ENCODE measurements around the gene TUSC2. TPM values are rescaled to one million over a fixed set of nuclear protein-coding genes. Genes with fewer than 3 reads are reported as not detected.

Gene TUSC2
- total and polyA plus RNA-seq, 2 donors (not counting 1 experiment from before 2014, with no cell fraction given) = 28.2 to 29.3 TPM

DNA sequence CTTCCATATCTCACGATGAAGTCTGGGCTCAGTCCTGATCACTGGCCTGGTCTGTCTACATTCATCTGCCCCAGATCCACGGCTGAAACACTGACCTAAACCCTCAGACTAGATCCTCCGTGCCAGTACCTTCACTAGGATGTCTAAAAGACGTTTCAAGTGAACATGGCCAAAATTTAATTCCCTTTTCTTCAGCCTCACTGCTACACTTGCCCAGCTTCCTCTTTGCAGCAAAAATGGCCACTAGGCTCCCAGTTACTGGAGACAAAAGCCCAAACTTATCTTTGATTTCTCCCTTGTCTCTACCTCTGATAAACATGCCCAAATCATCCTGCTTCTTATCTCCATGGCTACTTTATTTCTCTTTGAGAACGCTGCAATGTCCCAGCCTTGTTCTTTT is 10.9 kb upstream of the TUSC2 start:
- Histone ChIP-seq H3K9me3 (ENCODE audit: control extremely low read depth in 1 of 3, control insufficient read depth in 2 of 3, insufficient read depth in 1 of 3, low read length in 2 of 3) (no peaks in the 10 kb centered on the region), H3K27ac (ENCODE audit: low read length in 2 of 2) (peak overlapping the region; percentile 97 to 98), H3K4me1 (ENCODE audit: control insufficient read depth in 2 of 2, insufficient read depth in 2 of 2, low read length in 2 of 2) (peaks cover 37 to 70% of the 10 kb centered on the region in 2 donors), H3K36me3 (replicated peaks in 1 of 2; ENCODE audit: control extremely low read depth in 1 of 2, control insufficient read depth in 1 of 2, extremely low read depth in 1 of 2, insufficient read depth in 2 of 2, low read length in 1 of 2) (peaks cover 0 to 10% of the 10 kb centered on the region in 2 experiments), H3K79me2 (ENCODE audit: control insufficient read depth, insufficient read depth, low read length) (peaks cover 53% of the 10 kb centered on the region), H4K20me1 (ENCODE audit: control insufficient read depth, insufficient read depth, low read length, poor library complexity, severe bottlenecking) (peaks cover 19% of the 10 kb centered on the region), H3K27me3 (replicated peaks in 1 of 4; ENCODE audit: control extremely low read depth in 1 of 4, control insufficient read depth in 3 of 4, insufficient read depth in 4 of 4, low read length in 3 of 4) (no peaks in the 10 kb centered on the region), H2AFZ (ENCODE audit: insufficient read depth, low read depth, low read length, poor library complexity, severe bottlenecking) (peak overlapping the region; percentile 74), H3K9ac (ENCODE audit: low read length) (peak overlapping the region; percentile 89), H3K4me3 (ENCODE audit: control extremely low read depth in 1 of 5, extremely low read depth in 1 of 5, insufficient read depth in 1 of 5, low read depth in 2 of 5, low read length in 4 of 5) (peak overlapping the region; percentile 51 to 86 (median 68)), H3K4me2 (replicated peaks; ENCODE audit: low read depth, low read length, poor library complexity, severe bottlenecking) (peak overlapping the region; percentile 90)
- peak overlapping the region; percentile 99 for H3K27ac Mint-ChIP-seq
- ATAC-seq (ENCODE audit: low read depth) (no peak), DNase-seq (peak; percentile 64)
- H3K4me3 Mint-ChIP-seq = peak overlapping the region; percentile 96
- CTCF ChIA-PET = interaction anchor here (2.0 to 3.9 kb wide), 2 partner anchors 10 to 11 kb away, joined by 4 to 37 read pairs; partner anchors contain the start of genes CYB561D2, NPRL2 and TUSC2
- no peaks in the 10 kb centered on the region for H3K27me3 Mint-ChIP-seq
- POLR2A ChIA-PET = interaction anchor here (0.7 to 6.1 kb wide), 9 partner anchors 9 to 1420 kb away, joined by 3 to 96 read pairs (median 7); partner anchors contain the start of genes ARIH2, CYB561D2, HYAL3 and IFRD2
- intact Hi-C loops (cut with micrococcal nuclease) = loop anchor here (5.0 kb wide), 1 partner anchor 102 kb away; the partner anchor contains the start of gene GNAI2
- H3K9me3 Mint-ChIP-seq (ENCODE audit: insufficient read depth) = no peaks in the 10 kb centered on the region
- H3K4me1 Mint-ChIP-seq = peaks cover 51% of the 10 kb centered on the region
- 3% methylated on average over 5 of the region's 5 CpGs for WGBS (ENCODE audit: insufficient coverage)
- TF ChIP-seq, protein P1, sequence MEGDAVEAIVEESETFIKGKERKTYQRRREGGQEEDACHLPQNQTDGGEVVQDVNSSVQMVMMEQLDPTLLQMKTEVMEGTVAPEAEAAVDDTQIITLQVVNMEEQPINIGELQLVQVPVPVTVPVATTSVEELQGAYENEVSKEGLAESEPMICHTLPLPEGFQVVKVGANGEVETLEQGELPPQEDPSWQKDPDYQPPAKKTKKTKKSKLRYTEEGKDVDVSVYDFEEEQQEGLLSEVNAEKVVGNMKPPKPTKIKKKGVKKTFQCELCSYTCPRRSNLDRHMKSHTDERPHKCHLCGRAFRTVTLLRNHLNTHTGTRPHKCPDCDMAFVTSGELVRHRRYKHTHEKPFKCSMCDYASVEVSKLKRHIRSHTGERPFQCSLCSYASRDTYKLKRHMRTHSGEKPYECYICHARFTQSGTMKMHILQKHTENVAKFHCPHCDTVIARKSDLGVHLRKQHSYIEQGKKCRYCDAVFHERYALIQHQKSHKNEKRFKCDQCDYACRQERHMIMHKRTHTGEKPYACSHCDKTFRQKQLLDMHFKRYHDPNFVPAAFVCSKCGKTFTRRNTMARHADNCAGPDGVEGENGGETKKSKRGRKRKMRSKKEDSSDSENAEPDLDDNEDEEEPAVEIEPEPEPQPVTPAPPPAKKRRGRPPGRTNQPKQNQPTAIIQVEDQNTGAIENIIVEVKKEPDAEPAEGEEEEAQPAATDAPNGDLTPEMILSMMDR (IDR thresholded peaks at IDR 0.05) = no peak
- no peak for TF ChIP-seq EZH2 (IDR thresholded peaks at IDR 0.05; ENCODE audit: borderline replicate concordance, insufficient read depth, low read depth, low read length, poor library complexity, severe bottlenecking)
